NCI-H146 treated with DMSO at 0.1 percent for 48 hours (cell line): ENCODE data around the gene IL18BP.

Experiments used
- DNase-seq: peaks from one replicate; lab custom pipeline; 2025; ENCODE audit not compliant: unreplicated experiment; lab: John Stamatoyannopoulos, UW

IL18BP gene

DNA sequence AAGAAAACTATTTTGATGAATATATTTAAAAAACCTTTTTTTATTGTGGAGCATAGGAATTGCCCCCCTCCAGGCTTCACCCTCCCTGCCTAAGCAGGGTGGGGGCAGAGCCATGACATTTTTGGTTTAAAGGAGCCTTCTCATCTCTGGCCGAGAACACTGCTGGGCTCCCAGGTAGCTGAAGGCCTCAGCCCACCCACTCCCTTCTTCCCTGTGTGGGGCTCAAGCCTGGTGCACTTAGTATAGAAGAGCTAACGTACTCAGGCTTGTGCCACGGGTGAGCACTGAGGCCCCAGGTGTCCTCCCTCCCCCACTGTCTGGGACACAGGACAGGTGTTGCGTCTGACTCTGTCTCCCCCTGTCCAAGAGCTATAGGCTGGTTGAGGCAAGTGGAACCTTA is 2.2 kb upstream of the IL18BP start:
- no peak for DNase-seq

DNA sequence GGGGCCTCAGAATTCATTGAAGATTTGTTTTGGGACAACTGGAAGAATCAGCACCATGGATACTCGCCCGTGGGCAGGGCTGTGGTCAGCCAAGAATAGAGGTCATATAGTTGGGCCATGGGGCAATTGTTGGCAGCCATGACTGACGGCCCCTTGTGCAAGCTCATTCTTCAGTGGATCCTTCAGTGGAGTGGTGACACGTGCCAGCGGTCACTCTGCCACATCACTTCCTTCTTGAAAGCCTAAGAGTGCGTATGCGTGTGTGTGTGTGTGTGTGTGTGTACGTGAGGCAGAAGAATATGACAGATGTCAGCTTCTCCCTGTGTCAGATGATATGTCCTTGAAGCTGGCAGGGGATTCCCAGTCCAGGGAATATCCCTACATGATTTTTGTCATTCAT is 1.8 kb upstream of the IL18BP start:
- no peak for DNase-seq

DNA sequence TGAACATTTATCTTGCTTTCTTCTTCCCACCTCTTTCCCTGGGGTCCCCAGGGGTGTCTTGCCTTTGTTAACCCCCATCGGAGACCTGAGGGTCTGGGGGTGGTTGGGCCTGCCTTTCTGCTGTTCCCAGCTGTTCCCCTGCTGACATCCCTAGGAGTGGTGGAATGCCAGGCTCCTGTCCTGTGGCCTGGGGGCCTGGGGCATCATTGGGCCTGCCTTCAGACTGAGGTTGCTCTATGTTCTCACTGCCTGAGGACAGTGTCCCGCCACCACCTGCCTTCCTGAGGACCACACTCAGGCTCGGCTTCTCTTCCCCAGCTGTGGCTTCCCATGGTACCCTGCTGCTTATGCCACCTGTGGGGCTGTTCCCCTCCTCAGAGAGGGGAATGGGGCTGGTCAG is 1.1 kb upstream of the IL18BP start:
- no peak for DNase-seq

DNA sequence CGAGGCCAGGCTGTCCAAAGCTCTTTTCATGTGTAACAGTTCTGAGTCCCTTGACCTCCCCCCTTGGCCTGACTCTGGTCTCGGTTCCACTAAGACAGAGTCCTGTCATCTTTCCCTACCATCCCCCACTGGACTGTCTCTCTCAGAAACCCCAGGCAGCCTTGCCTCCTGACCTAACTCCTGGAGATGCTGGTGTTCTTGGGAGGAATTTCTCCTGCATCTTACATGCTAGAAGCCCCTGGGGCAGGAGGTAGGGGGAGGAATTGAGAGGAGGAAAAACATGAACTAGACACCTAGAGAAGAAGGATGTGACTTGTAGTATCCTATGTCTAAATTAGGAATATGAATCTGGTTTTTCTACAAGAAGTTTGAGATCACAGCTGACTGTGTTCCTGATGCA is 648 bp upstream of the IL18BP start:
- no peak for DNase-seq

DNA sequence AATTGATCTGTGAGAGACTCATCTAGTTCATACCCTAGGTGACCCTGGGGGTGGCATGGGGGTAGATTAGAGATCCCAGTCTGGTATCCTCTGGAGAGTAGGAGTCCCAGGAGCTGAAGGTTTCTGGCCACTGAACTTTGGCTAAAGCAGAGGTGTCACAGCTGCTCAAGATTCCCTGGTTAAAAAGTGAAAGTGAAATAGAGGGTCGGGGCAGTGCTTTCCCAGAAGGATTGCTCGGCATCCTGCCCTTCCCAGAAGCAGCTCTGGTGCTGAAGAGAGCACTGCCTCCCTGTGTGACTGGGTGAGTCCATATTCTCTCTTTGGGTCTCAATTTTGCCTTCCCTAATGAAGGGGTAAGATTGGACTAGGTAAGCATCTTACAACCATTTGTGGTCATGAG is 653 bp downstream of the IL18BP start:
- no peak for DNase-seq

DNA sequence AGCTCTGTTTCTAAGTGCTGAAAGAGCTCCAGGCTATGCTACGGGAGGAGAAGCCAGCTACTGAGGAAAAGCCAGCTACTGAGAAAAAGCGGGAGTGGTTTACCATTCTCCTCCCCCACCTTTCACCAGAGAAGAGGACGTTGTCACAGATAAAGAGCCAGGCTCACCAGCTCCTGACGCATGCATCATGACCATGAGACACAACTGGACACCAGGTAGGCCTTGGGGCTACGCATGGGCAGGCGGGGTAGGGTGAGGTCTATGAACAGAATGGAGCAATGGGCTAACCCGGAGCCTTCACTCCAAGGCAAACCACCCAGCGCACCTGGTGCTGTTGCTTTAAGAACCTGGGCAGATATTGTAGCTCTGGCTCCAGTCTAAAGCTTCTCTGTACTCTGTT is 1.1 kb downstream of the IL18BP start:
- no peak for DNase-seq

DNA sequence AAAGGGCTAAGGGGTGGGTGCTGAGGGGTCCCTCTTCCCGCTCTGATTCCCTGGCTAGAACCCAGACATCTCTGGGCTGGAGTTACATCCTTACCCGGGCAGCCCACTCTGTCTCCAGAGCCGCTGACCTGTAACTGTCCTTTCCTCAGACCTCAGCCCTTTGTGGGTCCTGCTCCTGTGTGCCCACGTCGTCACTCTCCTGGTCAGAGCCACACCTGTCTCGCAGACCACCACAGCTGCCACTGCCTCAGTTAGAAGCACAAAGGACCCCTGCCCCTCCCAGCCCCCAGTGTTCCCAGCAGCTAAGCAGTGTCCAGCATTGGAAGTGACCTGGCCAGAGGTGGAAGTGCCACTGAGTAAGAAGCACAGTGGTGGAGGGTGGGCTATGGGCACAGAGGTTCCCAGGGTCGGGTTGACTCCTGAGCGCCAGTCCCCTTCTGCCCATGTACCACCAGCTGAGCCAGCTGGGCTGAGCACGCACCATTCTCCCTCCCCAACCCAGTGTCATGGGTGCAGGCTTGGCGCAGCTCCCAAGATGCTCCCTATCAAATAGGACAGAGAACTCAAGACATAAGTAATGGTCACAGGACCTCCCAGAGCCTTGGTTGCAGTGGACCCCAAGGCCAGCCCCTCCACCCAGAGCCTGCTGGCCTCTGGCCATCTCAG is 1.6 kb downstream of the IL18BP start:
- DNase-seq: no peak

DNA sequence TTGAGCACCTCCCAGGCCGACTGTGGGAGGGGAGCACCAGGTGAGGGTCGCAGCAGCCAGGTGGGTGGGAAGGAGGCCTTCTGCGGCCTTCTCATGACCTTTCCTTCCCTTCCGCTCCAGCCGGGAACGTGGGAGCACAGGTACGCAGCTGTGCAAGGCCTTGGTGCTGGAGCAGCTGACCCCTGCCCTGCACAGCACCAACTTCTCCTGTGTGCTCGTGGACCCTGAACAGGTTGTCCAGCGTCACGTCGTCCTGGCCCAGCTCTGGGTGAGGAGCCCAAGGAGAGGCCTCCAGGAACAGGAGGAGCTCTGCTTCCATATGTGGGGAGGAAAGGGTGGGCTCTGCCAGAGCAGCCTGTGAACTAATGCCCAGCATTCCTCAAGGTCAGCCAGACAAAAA is 2.6 kb downstream of the IL18BP start:
- DNase-seq: no peak

DNA sequence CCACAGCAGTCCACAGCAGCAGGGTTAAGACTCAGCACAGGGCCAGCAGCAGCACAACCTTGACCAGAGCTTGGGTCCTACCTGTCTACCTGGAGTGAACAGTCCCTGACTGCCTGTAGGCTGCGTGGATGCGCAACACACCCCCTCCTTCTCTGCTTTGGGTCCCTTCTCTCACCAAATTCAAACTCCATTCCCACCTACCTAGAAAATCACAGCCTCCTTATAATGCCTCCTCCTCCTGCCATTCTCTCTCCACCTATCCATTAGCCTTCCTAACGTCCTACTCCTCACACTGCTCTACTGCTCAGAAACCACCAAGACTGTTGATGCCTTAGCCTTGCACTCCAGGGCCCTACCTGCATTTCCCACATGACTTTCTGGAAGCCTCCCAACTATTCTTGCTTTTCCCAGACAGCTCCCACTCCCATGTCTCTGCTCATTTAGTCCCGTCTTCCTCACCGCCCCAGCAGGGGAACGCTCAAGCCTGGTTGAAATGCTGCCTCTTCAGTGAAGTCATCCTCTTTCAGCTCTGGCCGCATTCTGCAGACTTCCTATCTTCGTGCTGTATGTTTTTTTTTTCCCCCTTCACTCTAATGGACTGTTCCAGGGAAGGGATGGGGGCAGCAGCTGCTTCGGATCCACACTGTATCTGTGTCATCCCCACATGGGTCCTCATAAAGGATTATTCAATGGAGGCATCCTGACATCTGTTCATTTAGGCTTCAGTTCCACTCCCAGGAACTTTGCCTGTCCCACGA is 3.3 kb downstream of the IL18BP start:
- no peak for DNase-seq

DNA sequence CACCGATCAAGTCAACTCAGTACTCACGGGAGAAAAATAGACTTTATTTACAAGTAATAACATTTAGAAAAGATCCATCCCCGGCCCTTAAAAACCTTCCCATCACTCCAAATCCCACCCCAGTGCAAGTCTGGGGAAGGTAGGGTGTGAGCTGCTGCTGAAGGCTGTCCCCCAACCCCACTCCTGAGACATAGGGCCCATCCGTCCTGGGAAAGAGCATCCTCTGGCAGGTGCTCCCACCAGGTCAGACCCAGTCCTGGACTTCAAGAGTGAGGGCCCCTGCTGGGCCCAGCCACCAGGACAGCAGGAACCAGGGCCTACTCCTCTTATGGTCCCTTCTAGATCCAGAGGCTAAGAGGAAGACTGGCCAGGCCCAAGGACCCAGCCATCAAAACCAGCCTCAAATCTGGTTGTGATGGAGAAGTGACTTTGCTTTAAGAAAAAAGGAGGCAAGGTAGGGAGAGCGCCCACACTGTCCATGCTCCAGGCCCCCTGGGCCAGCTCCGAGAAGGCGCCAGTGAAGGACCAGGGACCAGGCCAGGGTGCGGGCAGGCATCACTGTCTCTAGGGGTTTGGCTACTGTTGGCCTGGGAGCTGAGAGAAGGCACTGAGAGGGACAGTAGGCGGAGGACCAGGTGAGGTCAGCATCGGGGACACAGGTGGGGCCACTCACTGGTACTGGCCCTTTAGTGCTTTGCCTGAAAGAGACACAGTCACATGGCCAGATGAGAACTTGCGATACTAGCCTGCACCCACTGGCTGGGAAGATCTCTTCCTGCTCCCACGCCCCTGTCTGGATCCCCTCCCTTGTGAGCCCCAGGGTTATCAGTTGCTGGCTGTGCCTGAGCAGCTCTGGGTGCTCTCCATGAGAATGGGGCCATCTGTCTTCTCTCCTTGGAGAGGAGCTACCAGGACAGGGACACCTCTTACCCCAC is 4.4 kb downstream of the IL18BP start:
- DNase-seq: no peak

DNA sequence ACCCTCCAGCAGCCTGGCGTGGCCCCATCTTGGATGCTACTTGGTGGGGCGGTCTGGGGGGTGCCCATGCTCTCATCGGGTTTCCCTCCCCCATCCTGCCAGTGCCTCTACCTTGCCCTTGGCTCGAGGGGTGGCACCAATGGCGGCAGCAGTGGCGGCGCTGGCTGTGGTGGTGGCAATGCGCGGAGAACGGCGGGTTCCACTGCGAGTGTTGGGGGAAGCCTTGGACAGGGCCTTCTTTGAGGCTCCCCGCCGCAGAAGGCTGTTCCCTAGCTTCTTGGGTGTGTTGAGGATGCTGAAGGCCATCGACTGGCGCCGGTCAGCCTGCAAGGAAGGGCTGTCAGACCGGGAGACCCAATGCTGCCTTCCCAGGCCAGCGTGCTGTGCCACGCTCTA is 5.1 kb downstream of the IL18BP start:
- no peak for DNase-seq

DNA sequence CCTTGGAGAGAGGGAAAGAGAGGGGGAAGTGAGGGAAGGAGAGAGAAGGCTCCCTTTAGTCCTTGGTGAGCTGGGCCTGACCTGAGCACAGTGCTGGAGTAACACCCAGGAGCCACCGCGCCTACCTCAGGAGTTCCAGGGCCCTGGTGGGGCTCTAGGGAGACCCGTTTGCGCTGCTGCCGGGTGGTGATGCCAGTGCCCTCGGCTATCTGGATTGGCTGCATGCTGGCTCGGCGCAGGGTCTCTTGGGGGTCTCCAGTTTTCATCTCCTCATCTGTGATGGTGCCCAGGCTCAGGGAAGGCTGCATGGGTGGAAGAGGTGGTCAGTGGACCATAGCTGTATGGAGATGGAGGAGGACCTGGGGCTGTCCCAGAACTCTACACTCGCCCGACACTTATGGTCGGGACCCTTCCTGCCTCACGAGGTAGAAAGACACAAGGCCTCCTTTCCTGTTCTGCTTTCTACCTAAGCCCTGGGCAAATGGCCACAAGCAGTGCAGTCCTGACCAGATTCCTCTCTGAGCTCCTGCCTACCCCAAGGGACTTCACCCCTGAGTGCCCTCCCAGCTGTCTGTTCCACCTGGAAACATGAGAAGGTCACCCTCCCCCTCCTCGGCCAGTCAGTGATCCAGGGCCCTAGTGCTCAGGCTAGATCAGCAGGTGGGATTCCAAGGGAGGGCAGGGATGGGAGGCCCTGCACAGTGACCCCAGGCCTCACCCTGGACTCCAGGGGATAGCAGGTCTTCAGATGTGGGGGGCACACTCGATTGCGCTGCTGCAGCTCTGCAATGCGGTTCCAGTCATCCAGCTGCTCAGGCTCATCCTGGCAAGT is 6.0 kb downstream of the IL18BP start:
- no peak for DNase-seq

DNA sequence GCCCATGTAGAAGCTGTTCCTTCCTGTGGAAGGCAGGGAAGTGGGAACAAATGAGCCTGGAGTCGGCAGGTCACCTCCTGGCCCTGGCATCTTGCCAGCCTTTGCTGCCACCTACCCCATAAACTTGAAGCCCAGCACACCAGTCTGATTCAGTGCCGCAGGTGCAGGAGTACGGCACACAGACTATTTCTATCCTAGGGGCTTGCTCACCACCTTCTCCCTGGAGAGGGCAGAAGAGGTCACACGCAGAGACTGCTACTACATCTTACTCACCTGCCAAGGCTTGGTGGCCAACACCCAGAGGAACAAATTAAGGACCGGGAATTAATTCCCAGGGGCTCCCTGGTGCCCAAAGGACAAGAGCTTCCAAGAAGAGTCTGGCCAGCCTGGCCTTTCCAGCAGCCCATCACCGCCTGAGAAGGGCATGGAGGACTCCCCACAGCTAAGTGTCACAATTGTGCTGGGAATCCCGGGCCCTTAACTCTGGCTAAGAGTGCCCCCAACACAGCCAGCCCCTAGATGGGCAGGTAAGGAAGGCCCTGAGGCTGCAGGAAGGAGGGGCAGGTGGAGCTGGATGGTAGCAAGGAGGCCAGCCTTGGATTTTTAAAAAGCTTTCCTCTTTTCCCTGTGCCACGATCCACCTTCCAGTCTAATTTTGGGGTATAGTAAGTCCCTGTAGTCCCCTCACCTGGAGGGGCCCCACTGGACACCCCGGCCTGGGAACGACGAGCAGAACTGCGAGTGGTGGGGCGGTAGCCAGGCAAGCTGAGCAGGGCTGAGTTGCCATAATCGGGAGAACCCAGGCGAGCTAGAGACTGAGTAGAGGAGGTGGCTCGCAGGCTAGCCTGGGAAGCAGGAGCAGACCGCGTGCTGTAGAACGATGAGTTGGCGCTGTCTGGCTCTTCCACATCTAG is 6.9 kb downstream of the IL18BP start:
- DNase-seq: no peak

DNA sequence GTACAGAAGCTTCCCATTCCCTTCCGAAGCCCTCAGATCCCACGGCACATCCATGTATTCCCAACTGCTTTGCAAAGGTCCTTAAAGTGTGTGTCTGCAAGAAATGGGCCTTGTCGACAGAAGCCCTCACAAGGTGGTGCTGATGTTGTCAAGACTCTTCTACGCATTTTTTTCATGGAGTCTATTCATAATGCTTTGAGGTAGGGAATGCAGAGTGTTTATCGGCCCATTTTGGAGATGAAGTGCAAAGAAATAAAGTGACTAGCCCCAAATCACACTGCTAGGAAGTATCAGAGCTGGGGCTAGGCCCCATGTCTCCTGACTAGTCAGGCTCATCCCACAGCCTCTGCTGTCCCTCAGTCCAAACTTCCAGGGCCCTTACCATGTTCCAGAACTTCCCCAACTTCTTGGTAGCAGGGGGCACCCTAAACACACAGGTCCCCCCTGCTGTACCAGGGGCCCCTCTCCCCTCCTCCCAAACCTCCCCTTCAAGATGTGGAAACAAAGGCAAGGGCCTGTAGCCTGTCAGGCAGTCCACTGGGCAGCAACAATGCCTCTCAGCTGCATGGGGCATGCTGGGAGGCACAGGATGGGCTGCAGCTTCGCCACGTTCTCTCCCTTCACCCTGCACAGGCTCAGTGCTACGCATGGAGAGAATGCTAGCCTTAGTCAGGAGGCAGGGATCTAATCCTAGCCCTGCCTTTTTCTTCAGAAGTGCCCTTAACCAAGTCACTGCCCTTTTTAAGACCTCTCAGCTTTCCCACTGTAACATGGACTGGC is 7.8 kb downstream of the IL18BP start:
- no peak for DNase-seq

DNA sequence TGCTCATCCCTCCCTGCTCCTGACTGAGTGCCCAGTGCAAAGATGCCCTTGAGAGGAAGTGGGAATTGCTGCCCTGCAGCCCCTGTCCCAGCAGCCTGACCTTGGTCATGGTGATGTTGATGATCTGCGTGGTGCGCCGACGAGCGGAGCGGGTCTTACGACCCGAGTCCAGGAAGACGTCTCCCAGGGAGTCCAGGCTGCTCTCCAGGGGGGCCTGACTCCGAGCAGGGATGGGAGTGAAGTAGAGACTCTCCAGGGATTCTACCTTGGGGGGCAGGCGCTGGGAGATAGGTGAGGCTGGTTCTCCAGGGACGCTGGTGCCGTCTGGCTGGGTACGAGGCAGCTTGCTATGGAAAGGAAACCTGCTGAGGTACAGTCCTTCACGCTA is 8.4 kb downstream of the IL18BP start:
- DNase-seq: no peak

DNA sequence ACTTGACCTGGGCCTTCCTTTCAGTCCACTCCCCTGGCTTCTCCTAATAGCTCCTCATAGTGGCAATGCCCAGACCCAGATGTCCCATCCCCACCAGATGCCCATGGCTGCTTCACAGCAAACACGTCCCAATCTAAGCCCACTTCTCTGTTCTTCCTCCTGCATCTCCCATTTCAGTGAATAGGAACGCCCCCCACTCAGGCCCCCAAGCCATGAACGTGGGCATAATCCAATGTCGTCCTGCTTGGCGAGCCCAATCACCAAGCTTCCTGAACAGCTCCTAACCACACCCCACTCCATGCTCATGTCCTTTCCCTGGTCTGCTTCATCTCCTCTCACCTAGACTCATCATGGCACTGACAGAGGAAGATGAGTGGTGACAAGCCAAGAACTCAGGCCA is 8.9 kb downstream of the IL18BP start:
- DNase-seq: no peak

DNA sequence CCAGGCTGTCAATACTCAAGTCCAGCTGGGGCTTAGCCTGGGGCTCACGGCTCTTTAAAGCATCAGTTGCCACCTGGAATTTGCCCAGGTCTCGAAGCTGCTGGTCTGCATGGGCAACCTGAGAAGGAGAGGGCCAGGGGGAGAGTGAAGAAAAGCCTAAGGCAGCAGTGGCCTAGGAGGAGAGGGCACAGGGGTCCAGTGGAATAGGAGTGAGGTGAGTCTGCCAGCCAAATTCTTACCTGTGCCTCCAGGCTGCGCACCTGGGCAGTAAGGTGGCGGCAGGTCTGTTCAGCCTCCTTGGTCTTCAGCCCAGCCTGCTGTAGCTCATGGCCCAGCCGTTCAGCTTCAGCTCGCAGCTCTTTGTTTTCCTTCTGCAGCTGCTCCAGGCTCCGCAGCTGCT is 10.0 kb downstream of the IL18BP start:
- no peak for DNase-seq

DNA sequence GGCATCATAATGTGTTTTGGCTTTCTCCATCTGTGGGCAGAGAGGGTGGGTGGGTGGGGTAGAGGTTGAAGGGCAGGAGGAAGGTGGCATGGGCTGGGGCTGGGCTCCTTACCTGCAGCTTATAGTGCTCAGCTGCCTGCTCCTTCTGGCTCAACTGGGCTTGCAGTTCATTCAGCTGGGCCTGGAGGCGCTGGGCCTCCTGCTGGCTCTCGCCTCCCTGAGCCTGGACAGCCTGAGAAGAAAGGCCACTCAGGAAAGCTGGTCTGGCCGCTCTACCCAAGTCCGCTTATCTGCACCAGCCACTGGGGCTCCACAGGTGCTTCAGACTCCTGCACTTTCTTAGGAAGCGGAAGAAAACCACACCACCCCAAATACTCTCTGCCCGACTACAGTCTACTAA is 10.4 kb downstream of the IL18BP start:
- DNase-seq: no peak

DNA sequence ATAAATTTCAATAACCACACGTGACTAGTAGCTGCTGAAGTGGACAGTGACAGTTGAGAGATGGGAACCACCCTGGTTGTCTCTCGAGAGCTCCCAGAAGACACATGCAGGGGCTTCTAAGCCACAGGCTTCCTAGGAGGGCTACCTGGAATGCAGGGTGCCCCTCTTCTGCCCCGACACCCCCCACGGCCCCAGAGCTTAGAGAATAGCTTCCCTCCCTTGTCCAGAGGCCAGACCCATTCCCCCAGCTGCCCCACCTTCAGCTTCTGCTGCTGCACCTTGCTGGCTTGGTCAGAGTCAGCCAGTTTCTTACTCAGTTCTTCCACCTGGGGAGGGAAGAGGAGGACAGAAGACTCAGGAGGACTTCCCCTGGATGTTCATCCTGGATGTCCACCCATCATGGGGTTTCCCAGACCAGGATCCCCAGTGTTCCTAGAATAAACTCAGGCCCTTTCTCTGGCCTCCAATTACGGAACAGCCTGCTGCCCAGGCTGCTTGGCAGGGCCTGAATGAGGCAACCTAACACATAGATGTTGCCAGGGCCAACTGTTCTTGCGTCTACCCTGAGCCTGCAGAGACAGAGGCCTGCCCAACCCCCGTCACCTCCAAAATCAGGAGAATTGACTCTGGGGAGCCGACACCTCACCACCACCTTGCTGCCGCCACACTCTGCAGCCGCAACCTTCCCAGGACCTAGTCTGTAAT is 12.0 kb downstream of the IL18BP start:
- DNase-seq: no peak
